Activated CD4-positive, alpha-beta T cell treated with anti-CD3 and anti-CD28 coated beads, Interleukin-2, amount 50 U/mL, for 4 hours (primary cell): Measurements from ENCODE around the gene IZUMO2.

Experiments used
- DNase-seq, 2 experiments: peaks; one replicate each; pipeline ENCODE4 v3.0.0-alpha.2; 2020

The IZUMO2 gene

DNA sequence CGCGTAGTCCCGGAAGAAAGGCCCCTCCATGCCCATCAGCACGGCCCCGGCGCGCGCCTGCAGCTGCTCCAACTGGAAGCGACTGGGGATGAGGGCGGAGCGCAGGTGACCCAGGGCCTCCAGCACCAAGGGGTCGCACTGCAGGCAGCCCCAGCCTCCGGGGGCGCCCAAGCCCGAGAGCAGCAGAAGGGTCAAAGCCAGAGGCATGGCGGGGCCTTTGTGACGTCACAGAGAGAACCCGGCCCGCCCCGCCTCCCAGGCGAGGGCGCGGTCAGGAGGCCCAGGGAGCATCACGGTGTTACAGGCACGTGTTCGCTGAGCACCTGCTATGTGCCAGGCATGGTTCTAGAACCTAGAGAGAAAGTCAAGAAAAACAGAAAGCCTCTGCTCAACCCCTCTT lies at the start of gene IZUMO2:
TSS of gene IZUMO2 (minus strand) at position 294 of the 400 bp plus-strand sequence. CDS start at position 207, 87 bp downstream.
- no peak for DNase-seq

DNA sequence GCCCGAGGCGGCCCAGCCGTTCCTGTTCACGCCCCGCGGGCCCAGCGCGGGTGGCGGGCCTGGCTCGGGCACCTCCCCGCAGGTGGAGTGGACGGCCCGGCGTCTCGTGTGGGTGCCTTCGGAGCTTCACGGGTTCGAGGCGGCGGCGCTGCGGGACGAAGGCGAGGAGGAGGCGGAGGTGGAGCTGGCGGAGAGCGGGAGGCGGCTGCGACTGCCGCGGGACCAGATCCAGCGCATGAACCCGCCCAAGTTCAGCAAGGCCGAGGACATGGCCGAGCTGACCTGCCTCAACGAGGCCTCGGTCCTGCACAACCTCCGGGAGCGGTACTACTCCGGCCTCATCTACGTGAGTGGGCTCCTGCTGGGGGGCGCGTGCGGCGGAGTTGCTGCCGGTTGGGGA lies 47.3 kb upstream of the IZUMO2 start:
- no peak for DNase-seq

DNA sequence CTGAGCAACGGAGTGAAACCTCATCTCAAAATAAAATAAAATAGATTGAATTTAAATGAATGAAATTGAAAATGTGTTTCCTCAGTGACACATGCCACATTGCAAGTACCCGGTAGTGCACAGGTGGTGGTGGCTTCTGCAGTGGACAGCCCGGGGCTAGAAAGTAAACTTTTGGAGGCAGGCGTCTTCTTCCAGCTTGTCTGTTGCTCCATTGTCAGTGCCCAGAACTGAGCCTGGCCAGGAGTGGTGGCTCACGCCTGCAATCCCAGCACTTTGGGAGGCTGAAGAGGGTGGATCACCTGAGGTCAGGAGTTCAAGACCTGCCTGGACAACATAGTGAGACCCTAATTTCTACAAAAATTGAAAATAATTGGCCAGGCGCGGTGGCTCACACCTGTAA lies 46.0 kb upstream of the IZUMO2 start:
- no peak for DNase-seq

DNA sequence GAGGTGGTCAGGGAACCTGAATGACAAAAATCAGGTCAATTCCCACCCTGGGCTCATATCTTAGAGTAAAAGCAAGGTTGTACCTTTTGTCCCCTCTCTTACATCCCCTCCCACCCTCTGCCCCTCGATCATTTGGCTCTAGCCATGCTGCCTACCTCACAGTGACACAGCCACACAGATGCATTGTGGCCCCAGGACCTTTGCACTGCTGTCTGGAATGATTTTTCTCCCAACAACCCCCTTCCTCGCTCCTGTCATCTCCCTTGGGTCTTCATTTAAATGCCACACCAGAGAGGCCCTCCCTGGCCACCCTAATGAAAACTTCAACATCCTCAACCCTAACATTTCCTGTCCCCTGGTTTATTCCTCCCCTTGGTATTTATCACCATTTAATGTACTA lies 44.6 kb upstream of the IZUMO2 start:
- DNase-seq: no peak

DNA sequence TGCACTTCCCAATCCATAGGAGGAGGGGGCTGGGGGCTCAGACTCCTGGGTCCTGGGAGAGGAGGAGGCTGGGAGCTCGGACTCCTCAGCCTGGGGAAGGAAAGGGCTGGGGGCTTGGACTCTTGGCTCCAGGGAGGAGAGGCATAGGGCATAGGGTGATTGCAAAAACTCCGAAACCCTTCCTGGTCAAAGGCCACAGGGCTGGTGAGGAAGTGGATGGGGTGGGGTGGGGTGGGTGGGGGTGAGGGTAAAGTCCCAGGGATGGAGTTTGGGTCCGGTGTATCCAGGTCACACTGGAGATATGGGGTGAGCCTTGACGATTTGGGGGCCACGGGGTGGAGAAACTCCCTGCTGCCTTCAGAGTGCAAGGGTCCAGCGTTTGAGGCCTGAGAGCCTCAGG lies 43.1 kb upstream of the IZUMO2 start:
- no peak for DNase-seq

DNA sequence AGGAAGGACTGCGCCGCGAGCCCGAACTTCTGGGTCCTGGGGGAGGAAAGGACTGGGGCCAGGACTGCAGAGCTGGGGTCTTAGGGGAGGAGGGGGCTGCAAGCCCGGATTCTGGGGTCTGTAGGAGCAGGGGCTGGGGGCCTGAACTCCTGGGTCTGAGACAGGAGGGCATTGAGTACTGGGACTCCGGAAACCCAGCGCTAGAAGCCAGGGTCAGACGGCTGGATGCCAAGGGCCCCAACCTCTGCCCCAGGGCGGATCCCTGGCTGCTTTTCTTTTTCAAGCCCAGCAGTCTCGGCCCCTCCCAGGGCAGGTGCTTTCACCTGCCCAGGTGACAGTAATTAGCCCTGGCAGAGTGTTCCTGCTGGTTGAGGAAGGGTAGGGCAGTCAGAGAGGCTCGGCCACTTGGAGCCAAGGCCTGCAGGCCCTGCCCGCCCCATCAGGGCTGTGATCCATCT lies 42.6 kb upstream of the IZUMO2 start:
- DNase-seq: no peak

DNA sequence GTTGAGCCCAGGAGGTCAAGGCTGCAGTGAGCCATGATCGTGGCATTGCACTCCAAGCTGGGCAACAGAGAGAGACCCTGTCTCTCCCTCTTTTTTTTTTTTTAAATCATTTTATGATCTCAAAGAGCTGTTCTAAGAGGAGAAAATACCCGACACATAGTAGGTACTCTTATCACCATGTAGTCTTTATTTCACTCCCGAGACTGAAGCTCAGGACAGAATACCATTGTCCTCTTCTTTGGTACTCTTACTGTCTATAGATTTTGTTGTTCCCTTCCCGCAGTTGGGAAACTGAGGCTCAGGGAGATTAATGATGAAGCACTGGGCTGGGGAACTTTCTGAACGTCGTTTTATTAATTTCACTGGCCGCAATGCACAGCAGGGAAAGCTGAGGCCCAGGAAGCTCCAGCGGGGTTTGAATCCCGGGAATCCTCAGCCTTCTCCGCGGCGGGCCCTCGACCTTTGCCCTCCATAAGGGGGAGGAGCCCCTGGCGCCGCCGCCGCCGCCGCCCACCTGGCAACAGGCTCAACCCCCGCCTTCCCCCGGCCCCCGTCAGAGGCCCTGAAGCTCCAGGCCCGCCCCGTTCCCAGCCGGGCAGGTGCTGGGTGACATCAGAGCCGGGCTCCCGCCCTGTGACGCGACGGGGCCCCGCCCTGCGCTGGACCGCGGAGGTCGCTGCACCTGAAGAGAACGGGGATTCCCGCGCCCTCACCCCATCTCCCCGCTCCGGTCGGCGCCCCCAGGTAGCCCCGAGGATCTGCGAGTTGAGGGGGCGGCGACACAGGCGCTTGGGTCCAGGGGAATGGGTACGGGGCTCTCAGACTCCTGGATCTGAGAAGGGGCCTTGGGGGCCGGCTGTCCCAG lies 42.0 kb upstream of the IZUMO2 start:
- no peak for DNase-seq

DNA sequence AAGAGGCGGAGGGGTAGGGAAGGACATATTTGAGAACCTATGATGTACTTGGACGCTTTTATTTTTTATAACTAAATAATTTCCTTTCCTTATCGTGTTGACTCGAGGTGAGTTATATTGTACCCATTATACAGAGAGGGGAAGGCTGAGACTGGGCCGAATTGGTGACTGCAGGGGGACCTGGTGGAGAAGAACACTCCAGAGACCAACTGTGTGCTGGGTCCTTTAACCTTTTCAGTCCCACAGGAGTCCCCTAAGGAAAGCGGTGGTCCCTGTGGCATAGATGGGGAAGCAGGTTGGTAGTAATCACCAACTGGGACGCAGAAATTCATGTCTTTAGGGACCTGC lies 41.0 kb upstream of the IZUMO2 start:
- no peak for DNase-seq

DNA sequence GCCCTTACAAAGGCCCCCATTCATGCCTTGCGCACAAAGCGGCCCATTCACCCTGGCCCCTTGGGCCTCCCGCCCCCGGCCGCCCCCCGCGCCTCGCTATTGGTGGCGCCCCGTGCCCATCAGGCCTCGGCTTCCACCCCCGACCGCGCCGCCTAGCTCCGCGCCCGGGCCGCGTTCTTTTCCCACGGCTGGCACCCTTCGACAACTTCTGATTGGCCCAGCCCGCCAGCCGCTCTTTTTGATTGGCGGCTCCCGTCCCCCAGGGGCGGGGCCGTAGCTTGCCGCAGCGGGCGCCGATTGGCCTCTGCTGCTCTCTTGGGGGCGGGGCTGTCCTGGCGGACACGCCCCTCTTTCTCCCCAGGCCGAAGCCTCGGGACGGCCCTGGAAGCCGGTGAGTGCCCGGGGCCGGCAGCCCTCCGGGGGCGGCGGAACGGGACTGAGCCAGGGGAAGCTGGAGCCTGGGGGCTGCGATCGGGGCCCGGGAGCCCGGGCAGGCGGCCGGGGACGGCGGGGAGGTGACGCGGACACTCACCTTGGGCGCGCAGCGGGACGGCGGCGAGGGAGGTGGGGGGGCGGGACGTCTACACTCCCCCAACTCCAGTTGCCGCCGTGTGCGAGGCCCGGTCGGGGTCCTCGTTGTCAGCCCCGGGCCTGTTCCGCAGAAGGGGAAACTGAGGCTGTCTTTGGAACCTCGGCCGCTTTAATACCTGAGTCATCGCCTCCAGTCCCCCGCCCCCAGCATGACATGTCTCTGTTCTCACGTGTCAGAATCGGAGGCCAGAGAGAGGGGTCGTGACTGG lies 40.4 kb upstream of the IZUMO2 start, which contains the start of gene MYH14:
TSS of gene MYH14 (plus strand) at position 342 of the 800 bp plus-strand sequence. CDS start 6,744 bp downstream, outside the sequence.
- DNase-seq: no peak

DNA sequence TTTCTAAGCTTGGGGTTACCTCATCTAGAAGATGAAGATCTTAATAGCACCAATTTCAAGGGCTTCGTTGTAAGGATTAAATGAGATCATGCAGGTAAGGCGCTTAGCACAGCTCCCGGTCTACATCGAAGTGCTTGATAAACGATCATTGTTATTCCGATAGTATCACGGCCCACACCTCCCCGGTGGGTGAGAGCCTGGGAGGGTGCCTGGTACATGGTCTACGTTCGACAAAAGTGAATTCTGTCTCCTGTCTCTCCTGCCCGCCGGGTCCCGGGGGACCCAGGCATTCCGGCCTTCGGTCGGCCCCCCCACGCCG lies 39.8 kb upstream of the IZUMO2 start:
- no peak for DNase-seq

DNA sequence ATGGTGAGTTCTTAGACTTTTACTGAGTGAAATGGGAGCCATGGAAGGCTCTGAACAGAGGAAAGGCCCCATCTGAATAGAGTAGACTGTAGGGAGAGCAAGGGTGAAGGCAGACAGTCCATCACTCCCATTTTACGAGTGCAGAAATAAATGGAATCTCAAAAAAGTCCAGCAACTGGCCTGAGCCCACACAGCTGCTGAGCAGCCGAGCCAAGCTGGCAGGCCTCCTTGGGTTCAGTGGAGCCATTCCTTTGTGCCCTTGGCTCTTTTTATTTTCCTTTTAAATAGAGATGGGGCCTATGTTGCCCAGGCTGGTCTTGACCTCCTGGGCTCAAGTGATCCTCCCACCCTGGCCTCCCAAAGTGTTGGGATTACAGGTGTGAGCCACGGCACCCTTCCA lies 39.3 kb upstream of the IZUMO2 start:
- no peak for DNase-seq

DNA sequence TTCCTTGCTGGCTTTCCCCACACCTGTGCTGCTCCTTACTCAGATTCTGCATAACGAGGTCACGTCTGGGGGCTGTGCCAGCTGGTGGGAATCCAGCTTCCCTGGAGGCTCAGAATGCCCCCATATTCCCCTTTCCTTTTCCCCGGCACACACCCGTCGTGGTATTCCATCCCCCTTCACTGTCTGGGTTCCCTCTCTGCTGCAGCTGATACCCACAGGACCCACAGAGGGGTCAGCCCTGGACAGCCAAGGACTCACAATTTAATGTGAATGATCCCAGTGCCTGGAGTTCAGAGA lies 36.1 kb upstream of the IZUMO2 start:
- DNase-seq: no peak

DNA sequence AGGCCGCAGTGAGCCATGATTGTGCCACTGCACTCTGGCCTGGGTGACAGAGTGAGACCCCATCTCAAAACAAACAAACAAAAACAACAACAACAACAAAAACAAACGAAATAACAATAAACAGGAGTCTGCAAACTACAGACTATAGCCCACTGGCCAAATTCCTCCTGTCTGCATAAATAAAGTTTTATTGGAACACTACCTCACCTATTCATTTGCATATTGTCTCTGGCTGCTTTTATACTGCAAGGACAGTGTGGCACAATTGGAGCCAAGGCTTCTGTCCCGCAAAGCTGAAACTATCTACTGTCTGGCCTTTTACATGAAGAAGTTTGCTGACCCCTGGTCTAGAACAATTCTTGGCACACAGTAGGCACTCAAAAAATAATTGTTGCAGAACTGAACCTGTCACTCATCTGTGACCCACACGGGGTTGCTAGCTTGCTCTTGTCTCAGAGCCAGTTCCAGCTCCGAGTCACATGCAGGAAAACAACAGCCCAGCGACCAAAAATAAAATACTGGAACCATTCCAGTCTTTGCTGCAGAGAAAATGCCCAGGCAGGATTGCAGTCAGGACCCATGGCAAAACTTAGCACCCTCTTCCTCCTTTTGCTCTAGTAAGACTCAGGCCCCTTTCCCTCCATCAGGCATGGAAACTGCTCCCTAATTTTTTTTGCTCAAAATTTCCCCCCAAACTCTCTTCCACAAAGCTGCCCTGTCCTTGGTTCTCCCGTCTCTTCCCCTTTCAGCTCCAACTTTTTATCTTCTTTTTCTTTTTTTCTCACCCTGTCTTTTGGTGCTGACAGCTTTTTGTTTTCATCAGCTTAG lies 35.6 kb upstream of the IZUMO2 start:
- DNase-seq: no peak

DNA sequence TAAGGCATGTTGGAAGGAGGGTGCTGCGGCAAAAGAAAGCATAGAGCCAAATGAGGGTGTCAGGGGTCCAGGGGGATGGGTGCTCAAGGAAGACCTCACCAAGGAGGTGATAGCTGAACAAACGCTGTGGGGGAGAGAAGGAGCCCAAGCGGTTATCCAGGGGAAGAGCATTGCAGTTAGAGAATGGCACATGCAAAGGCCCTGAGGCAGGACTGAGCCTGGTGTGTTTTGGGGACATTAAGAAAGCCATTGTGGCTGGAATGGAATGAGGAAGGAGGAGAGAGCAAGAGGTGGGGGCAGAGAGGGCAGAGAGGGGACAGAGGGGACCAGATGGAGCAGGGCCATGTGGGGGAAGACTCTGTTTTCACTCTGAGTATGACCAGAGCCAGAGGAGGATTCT lies 34.3 kb upstream of the IZUMO2 start:
- DNase-seq: no peak

DNA sequence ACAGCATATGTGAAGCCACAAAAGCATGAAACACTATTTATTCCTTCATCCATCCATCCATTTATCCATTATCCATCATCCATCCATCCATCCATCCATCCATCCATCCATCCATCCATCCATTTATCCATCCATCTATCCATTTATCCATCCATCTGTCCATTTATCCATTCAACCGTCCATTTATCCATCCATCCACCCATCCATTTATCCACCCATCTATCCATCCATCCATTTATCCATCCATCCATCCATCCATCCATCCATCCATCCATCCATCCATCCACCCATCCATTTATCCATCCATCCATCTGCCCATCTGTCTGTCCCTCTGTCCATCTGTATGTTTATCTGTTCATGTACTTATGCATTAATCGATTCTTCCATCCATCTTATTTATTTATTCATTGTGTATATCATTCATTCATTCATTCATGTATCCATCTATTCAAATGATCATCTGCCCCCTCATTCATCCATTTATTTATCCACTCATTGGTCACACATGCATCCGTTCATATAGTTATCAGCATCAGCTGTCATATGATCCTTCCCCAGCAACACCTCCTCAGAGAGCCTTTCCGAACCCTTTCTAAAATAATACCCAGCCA lies 33.3 kb upstream of the IZUMO2 start:
- DNase-seq: no peak

DNA sequence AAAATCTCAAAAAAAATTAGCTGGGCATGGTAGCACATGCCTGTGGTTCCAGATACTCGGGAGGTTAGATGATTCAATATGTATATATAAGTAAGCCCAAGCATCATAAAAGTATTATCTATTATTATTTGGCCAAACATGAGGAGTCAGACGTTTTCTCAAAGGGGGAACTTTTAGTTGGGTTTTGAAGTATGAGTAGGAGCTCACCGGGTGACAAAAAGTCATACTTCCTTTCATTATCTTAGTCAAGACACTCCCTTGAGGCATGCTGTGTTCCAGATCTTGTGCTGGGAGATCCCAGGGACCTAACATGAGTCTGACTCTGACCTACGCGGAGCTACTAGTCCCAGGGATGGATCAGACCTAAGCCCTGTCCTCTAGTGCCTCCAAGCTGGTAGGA lies 32.1 kb upstream of the IZUMO2 start:
- no peak for DNase-seq

DNA sequence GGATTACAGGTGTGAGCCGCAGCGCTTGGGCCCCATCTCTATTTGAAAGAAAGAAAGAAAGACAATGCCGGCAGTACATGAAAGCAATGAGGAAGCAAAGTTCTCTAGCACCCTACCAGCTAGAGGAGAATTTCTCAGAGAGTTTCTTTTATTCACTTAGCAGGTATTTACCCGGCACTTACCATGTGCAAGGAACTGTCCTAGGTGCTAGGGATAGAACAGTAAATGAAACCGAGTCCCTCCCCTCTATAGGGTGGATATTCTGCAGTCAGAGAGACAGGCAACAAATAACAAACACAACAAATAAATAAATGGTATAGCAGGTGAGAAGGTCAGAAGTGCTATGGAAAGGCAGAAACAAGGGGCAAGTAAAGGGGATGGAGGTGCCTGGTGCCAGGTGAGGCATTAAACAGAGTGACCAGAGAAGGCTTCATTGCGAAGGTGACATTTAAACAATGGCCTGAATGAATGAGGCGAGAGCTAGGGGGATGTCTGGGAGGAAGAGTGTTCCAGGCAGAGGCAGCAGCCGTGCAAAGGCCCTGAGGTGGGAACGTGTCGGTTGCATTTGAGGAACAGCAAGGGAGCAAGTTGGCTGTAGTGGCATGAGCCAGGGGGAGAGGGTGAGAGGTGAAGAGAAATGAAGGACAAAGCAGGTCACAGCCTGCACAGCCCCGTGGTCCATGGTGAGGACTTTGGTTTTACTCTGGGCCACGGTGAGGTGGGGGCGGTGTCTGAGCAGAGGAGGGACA lies 29.6 kb upstream of the IZUMO2 start:
- DNase-seq: no peak

DNA sequence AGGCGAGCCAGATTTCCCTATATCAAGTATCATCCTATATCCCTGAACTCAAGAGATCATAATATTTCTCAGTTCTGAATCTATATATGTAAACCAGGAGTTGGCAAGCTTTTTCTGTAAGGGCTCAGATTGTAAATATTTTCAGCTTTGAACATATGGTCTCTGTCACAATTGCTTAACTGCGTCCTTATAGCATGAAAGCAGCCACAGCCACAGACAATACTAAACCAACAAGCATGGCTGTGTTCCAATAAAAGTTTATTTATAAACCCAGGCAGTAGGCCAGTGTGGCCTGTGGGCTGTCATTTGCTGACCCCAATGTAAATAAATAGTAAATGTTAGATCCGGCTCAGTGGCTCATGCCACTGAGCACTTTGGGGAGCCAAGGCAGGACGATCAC lies 28.1 kb upstream of the IZUMO2 start:
- no peak for DNase-seq

DNA sequence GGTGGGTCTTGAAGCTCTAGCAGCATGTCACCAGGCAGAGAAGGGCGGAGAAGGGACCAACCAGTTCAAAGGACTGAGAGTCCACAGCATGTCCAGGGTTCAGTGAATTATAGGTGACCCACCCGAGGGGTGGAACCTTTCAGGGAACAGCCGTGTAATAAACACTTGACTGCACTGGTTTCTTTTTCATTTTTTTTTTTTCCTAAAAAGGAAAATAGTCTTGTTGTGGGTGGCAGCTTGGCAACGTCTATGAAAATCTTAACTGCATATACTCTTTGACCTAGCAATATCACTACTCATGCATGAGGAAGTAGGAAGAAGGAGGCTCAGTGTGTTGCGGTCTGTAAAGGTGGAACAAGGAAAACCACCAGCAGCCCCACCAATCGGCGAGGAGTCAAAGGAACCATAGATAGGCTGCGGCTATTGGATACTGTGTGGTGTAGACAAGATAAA lies 27.4 kb upstream of the IZUMO2 start:
- DNase-seq: no peak

DNA sequence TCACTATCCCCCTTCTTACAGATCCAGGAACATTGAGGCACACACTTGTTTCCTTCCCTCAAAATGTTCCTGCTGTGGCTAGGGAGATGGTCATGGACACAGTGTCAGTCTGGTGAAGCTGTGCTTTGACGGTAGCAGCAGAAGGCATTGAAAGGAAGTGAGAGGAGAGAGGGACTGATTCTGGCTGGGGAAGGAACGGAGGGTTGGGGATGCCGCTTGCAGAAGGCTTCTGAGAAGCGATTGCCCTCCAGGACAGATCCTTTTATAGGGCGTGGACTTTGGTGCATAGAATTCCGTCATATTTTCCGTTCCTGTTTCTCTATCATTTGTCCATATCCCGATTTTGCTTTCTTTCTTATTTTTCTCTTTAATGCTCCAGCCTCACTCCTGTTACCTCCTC lies 26.2 kb upstream of the IZUMO2 start:
- DNase-seq: no peak

DNA sequence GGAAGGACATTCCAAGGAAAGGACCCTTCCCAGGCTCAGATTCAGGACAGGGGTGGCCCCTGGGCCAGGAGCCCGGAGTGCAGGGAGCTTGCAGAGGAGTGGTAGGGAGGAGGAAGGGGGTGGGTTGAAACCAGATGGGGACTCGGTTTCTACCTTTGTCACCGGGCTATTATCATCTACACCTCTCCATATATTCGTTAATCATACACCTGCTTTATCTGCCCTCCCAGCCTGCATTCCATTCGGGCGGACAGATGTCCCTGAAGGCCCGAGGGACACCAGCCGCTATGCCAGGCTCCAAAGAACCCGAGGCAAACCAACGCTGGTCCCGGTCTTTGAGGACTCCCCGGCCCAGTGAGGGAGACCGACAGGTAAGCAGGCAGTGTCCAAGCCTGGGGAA lies 24.9 kb upstream of the IZUMO2 start:
- DNase-seq: no peak

DNA sequence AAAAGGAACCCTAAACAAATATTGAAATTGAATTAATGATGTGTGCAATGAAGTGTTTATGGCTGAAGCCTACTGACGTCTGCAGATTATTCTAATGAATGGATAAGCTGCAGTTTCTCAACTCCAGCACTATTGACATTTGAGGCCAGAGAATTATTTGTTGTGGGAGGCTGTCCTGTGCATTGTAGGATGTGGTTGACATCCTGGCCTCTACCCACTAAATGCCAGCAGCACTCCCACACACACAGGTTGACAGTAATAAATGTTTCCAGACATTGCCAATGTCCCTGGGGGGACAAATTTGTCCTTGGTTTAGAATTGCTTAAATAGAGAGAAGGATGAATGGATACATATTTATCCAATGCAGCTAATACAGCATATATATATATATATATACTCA lies 21.1 kb upstream of the IZUMO2 start:
- no peak for DNase-seq
